ENCODE data around the gene TOMT.

Gene TOMT

GRCh38 chr11:72069200-72069599, 36.5 kb upstream of the TOMT start:
- Histone ChIP-seq H3K9me3 (no peaks in the 10 kb centered on the region), H3K27me3 (no peaks in the 10 kb centered on the region), H3K4me3 (ENCODE audit: low read depth, low read length) (no peak overlapping the region), H3K36me3 (peaks cover 19% of the 10 kb centered on the region), H3K4me1 (peaks cover 10% of the 10 kb centered on the region; the same call in 1 of the 2 replicates)
- TF ChIP-seq, protein P1, sequence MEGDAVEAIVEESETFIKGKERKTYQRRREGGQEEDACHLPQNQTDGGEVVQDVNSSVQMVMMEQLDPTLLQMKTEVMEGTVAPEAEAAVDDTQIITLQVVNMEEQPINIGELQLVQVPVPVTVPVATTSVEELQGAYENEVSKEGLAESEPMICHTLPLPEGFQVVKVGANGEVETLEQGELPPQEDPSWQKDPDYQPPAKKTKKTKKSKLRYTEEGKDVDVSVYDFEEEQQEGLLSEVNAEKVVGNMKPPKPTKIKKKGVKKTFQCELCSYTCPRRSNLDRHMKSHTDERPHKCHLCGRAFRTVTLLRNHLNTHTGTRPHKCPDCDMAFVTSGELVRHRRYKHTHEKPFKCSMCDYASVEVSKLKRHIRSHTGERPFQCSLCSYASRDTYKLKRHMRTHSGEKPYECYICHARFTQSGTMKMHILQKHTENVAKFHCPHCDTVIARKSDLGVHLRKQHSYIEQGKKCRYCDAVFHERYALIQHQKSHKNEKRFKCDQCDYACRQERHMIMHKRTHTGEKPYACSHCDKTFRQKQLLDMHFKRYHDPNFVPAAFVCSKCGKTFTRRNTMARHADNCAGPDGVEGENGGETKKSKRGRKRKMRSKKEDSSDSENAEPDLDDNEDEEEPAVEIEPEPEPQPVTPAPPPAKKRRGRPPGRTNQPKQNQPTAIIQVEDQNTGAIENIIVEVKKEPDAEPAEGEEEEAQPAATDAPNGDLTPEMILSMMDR (IDR thresholded peaks at IDR 0.05; ENCODE audit: low read depth, low read length): no peak
- DNase-seq: no peak

DNA sequence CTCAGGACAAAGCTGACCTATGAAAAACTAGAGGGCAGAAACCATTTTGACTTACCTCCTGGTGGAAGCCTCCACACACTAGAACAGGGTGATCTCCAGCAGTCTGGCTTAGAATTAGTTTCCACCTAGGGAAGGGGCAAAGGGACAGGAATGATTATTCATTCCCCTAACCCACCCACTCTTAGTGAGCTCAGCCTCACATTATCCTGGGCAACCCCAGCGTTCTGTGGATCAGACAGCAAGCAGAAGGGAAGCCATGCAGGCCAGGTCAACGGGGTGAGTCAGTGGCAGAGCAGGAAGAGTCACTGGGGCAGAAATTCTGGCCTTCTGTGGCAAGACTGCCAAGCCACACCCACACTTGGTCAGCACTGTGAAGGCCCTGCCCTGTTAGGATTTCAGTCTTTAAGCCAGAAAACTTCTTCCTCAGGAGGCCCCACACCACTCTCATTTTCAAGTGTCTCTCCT, 35.9 kb upstream of the TOMT start:
- TF ChIP-seq, protein P1 (IDR thresholded peaks at IDR 0.05; ENCODE audit: low read depth, low read length): no peak
- H3K4me1 ChIP-seq: peaks cover 10% of the 10 kb centered on the region; the same call in 1 of the 2 replicates
- H3K27me3 ChIP-seq: no peaks in the 10 kb centered on the region
- H3K4me3 ChIP-seq (ENCODE audit: low read depth, low read length): no peak overlapping the region
- no peaks in the 10 kb centered on the region for H3K9me3 ChIP-seq
- H3K36me3 ChIP-seq: peaks cover 15% of the 10 kb centered on the region
- DNase-seq: peak; percentile 47

- Histone ChIP-seq H3K36me3 (peaks cover 14% of the 10 kb centered on the region), H3K4me3 (ENCODE audit: low read depth, low read length) (no peak overlapping the region), H3K4me1 (peaks cover 10% of the 10 kb centered on the region; the same call in 1 of the 2 replicates), H3K9me3 (no peaks in the 10 kb centered on the region), H3K27me3 (no peaks in the 10 kb centered on the region)
- TF ChIP-seq, protein P1 (IDR thresholded peaks at IDR 0.05; ENCODE audit: low read depth, low read length): no peak
- no peak for DNase-seq
Measured at GRCh38 chr11:72070491-72070890, 35.2 kb upstream of the TOMT start.

- no peaks in the 10 kb centered on the region for H3K27me3 ChIP-seq
- no peak for DNase-seq
- TF ChIP-seq, protein P1 (IDR thresholded peaks at IDR 0.05; ENCODE audit: low read depth, low read length): no peak
- H3K9me3 ChIP-seq: no peaks in the 10 kb centered on the region
- peaks cover 10% of the 10 kb centered on the region; the same call in 1 of the 2 replicates for H3K4me1 ChIP-seq
- H3K4me3 ChIP-seq (ENCODE audit: low read depth, low read length): no peak overlapping the region
- peaks cover 21% of the 10 kb centered on the region for H3K36me3 ChIP-seq
Measured at GRCh38 chr11:72072348-72072747, 33.4 kb upstream of the TOMT start.

- no peak overlapping the region for H3K4me3 ChIP-seq (ENCODE audit: low read depth, low read length)
- peaks cover 18% of the 10 kb centered on the region; the same call in 1 of the 2 replicates for H3K4me1 ChIP-seq
- no peaks in the 10 kb centered on the region for H3K9me3 ChIP-seq
- no peak for DNase-seq
- TF ChIP-seq, protein P1 (IDR thresholded peaks at IDR 0.05; ENCODE audit: low read depth, low read length): peak; percentile 34; the same call in 1 of the 2 replicates
- peaks cover 10% of the 10 kb centered on the region for H3K36me3 ChIP-seq
- H3K27me3 ChIP-seq: no peaks in the 10 kb centered on the region
Measured at GRCh38 chr11:72075109-72075508, 30.6 kb upstream of the TOMT start.

- no peak for DNase-seq
- peaks cover 10% of the 10 kb centered on the region for H3K36me3 ChIP-seq
- no peak overlapping the region for H3K4me3 ChIP-seq (ENCODE audit: low read depth, low read length)
- H3K4me1 ChIP-seq: peaks cover 16% of the 10 kb centered on the region; the same call in 1 of the 2 replicates
- no peaks in the 10 kb centered on the region for H3K9me3 ChIP-seq
- TF ChIP-seq, protein P1 (IDR thresholded peaks at IDR 0.05; ENCODE audit: low read depth, low read length): no peak
- no peaks in the 10 kb centered on the region for H3K27me3 ChIP-seq
Measured at GRCh38 chr11:72075756-72076155, 30.0 kb upstream of the TOMT start.

All from BE2C (cell line).